Measurements from ENCODE around the gene SLC5A10. TPM values are rescaled to one million over a fixed set of nuclear protein-coding genes. Genes with fewer than 3 reads are reported as not detected.

The SLC5A10 gene
- polyA plus RNA-seq, 1 donor (not counting 4 experiments of a cell fraction or from before 2014, with no cell fraction given), result not detected

DNA sequence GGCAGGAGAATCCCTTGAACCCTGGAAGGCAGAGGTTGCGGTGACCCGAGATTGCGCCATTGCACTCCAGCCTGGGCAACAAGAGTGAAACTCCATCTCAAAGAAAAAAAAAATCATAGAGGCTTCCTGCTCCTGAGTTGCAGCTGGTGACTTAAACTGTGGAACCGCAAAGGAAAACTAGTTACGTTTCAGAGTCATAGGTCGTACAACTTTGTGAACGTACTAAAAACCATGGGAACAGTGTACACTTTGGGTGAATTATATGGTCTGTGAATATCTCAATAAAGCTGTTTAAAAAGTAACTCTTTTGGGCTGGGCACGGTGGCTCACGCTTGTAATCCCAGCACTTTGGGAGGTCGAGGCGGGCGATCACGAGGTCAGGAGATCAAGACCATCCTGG lies 23.6 kb downstream of the SLC5A10 start:
- Histone ChIP-seq H3K9ac (ENCODE audit: control insufficient read depth, extremely low read depth, insufficient read depth, low read length) (no peak overlapping the region), H3K4me2 (ENCODE audit: control insufficient read depth, extremely low read depth, insufficient read depth, low read depth, low read length) (no peak overlapping the region), H3K27me3 (ENCODE audit: control insufficient read depth, extremely low read depth, insufficient read depth, low read length) (no peaks in the 10 kb centered on the region), H3K36me3 (ENCODE audit: control insufficient read depth in 2 of 2, extremely low read depth in 1 of 2, insufficient read depth in 2 of 2, low read length in 2 of 2) (peaks cover 55 to 78% of the 10 kb centered on the region in 2 experiments), H3K79me2 (ENCODE audit: control insufficient read depth, insufficient read depth, low read length) (peaks cover 24% of the 10 kb centered on the region), H4K20me1 (ENCODE audit: control insufficient read depth, extremely low read depth, insufficient read depth, low read length) (peaks cover 18% of the 10 kb centered on the region), H2AFZ (ENCODE audit: control insufficient read depth, low read length) (no peak overlapping the region), H3K27ac (ENCODE audit: control insufficient read depth, insufficient read depth, low read length) (no peak overlapping the region), H3K9me1 (ENCODE audit: control insufficient read depth, extremely low read depth, insufficient read depth, low read length) (peaks cover 6% of the 10 kb centered on the region), H3K4me1 (ENCODE audit: control insufficient read depth, extremely low read depth, insufficient read depth, low read length) (peaks cover 14% of the 10 kb centered on the region), H3K9me3 (ENCODE audit: control insufficient read depth, low read depth, low read length) (no peaks in the 10 kb centered on the region), H3K4me3 (ENCODE audit: control insufficient read depth in 2 of 3, extremely low read depth in 1 of 3, insufficient read depth in 2 of 3, low read depth in 1 of 3, low read length in 3 of 3) (no peak overlapping the region)
- DNase-seq (ENCODE audit: low read depth, low spot score), result no peak
- TF ChIP-seq EZH2 (IDR thresholded peaks at IDR 0.05; ENCODE audit: low read length) (no peak), CTCF (optimal IDR thresholded peaks at IDR 0.05 in 1 of 3, IDR thresholded peaks at IDR 0.05 in 1 of 3, conservative IDR thresholded peaks at IDR 0.05 in 1 of 3; ENCODE audit: extremely low read depth in 1 of 3, insufficient read depth in 2 of 3, low read length in 3 of 3) (no peak)
- dilution Hi-C loops (cut with MboI; ENCODE audit: extremely low pct_ligation_motif_present, low sequenced_read_pairs), result no loop called here
- no peak for FAIRE-seq

- Histone ChIP-seq H3K27ac (ENCODE audit: control insufficient read depth, insufficient read depth, low read length) (no peak overlapping the region), H3K27me3 (ENCODE audit: control insufficient read depth, extremely low read depth, insufficient read depth, low read length) (no peaks in the 10 kb centered on the region), H4K20me1 (ENCODE audit: control insufficient read depth, extremely low read depth, insufficient read depth, low read length) (peaks cover 18% of the 10 kb centered on the region), H3K79me2 (ENCODE audit: control insufficient read depth, insufficient read depth, low read length) (peaks cover 24% of the 10 kb centered on the region), H3K4me3 (ENCODE audit: control insufficient read depth in 2 of 3, extremely low read depth in 1 of 3, insufficient read depth in 2 of 3, low read depth in 1 of 3, low read length in 3 of 3) (no peak overlapping the region), H3K4me1 (ENCODE audit: control insufficient read depth, extremely low read depth, insufficient read depth, low read length) (peaks cover 14% of the 10 kb centered on the region), H3K9ac (ENCODE audit: control insufficient read depth, extremely low read depth, insufficient read depth, low read length) (no peak overlapping the region), H3K9me3 (ENCODE audit: control insufficient read depth, low read depth, low read length) (no peaks in the 10 kb centered on the region), H3K36me3 (ENCODE audit: control insufficient read depth in 2 of 2, extremely low read depth in 1 of 2, insufficient read depth in 2 of 2, low read length in 2 of 2) (peaks cover 51 to 77% of the 10 kb centered on the region in 2 experiments), H3K9me1 (ENCODE audit: control insufficient read depth, extremely low read depth, insufficient read depth, low read length) (peaks cover 4% of the 10 kb centered on the region), H3K4me2 (ENCODE audit: control insufficient read depth, extremely low read depth, insufficient read depth, low read depth, low read length) (no peak overlapping the region), H2AFZ (ENCODE audit: control insufficient read depth, low read length) (no peak overlapping the region)
- TF ChIP-seq EZH2 (IDR thresholded peaks at IDR 0.05; ENCODE audit: low read length) (no peak), CTCF (optimal IDR thresholded peaks at IDR 0.05 in 1 of 3, IDR thresholded peaks at IDR 0.05 in 1 of 3, conservative IDR thresholded peaks at IDR 0.05 in 1 of 3; ENCODE audit: extremely low read depth in 1 of 3, insufficient read depth in 2 of 3, low read length in 3 of 3) (no peak)
- no peak for FAIRE-seq
- DNase-seq (ENCODE audit: low read depth, low spot score), result no peak
- dilution Hi-C loops (cut with MboI; ENCODE audit: extremely low pct_ligation_motif_present, low sequenced_read_pairs), result no loop called here
Observed at GRCh38 chr17:18976201-18976600, 24.2 kb downstream of the SLC5A10 start.

Measured in keratinocyte (primary cell).